ENCODE data around the gene OR1D2.

GRCh38 chr17:3048727-3049471, 55.3 kb downstream of the OR1D2 start:
- TF ChIP-seq CTCF (conservative IDR thresholded peaks at IDR 0.05 in 1 of 2, IDR thresholded peaks at IDR 0.05 in 1 of 2; ENCODE audit: low read depth in 1 of 2, low read length in 2 of 2): peak; percentile 56 to 57
- TF ChIP-seq EZH2 (IDR thresholded peaks at IDR 0.05; ENCODE audit: low read length, missing control alignments): no peak
